HCT116 (cell line): ENCODE data around the gene FAM81A. TPM values are rescaled to one million over a fixed set of nuclear protein-coding genes. Genes with fewer than 3 reads are reported as not detected.
"Not testable (repeated sequence)": the region's sequence is repeated elsewhere in the genome, so short reads cannot be mapped to it uniquely, and the experiment has no call there.

Experiments
- ATAC-seq: fragments of 200-7000 bp; cut with Tn5 transposase; 2 replicates; pipeline ENCODE4 v1.9.1; 2020; ENCODE audit warnings: mild to moderate bottlenecking, moderate library complexity
- BruUV-seq: library from RNA; stranded (reverse); fragments of 400-500 nt; replicated peaks from 2 replicates; lab custom pipeline; 2021; lab: Mats Ljungman, UMichigan
- CTCF ChIA-PET: fragments of 300-600 bp; sonication (Branson Sonifier 250); formaldehyde crosslinking; loops from one replicate; lab custom pipeline; 2021; ENCODE audit warnings: antibody characterized with exemption; lab: Charles Lee
- POLR2A ChIA-PET: fragments of 300-600, 350-600 bp; sonication (Branson Sonifier 250); formaldehyde crosslinking; loops from one replicate; lab custom pipeline; 2021; ENCODE audit warnings: antibody characterized with exemption; lab: Charles Lee
- RAD21 ChIA-PET, 2 experiments: fragments of 300-600 bp; sonication (Branson Sonifier 250); formaldehyde crosslinking; loops; one replicate each; lab custom pipeline; 2023; ENCODE audit warnings: low total read pairs in 2 of 2; ENCODE audit not compliant: uncharacterized antibody in 2 of 2, unreplicated experiment in 2 of 2, low non-redundant PET in 1 of 2; lab: Charles Lee
- DNase-seq: peaks from one replicate; pipeline ENCODE4 v3.0.0-alpha.2; 2010; ENCODE audit warnings: low read depth, low spot score
- H2AFZ ChIP-seq: fragments of 200-600 bp; shearing (Covaris generic), sonication (generic); 2 replicates; pipeline ENCODE4 v1.6.1; 2017; ENCODE audit warnings: low read depth, mixed run types, mixed read lengths, antibody characterized with exemption, low read length; ENCODE audit not compliant: poor library complexity, severe bottlenecking
- H3K27ac ChIP-seq: 2 replicates; pipeline ENCODE4 v1.5.1; 2012; ENCODE audit warnings: low read depth, low read length
- H3K27me3 ChIP-seq: fragments of 200-600 bp; sonication (generic); 2 replicates; pipeline ENCODE4 v1.6.1; 2016; ENCODE audit warnings: mixed run types, low read length, mixed read lengths; ENCODE audit not compliant: insufficient read depth
- H3K36me3 ChIP-seq, 2 experiments: fragments of 200-500 bp in 1 of 2; fragments of 200-600 bp in 1 of 2; sonication (Bioruptor generic) in 1 of 2; sonication (generic) in 1 of 2; 2 replicates each; pipeline versions ENCODE4 v1.5.1 to v1.6.1; 2014 to 2016; ENCODE audit warnings: low read length in 2 of 2, inconsistent platforms in 1 of 2, mixed read lengths in 1 of 2, mixed run types in 1 of 2; ENCODE audit not compliant: insufficient read depth in 2 of 2, control insufficient read depth in 1 of 2
- H3K4me1 ChIP-seq, 2 experiments: fragments of 200-600 bp in 1 of 2; sonication (generic) in 1 of 2; 2 replicates each; pipeline versions ENCODE4 v1.5.1 to v1.6.1; 2012 to 2017; ENCODE audit warnings: low read length in 2 of 2, inconsistent platforms in 1 of 2, mild to moderate bottlenecking in 1 of 2, mixed read lengths in 1 of 2, mixed run types in 1 of 2, moderate library complexity in 1 of 2; ENCODE audit not compliant: insufficient read depth in 2 of 2, control insufficient read depth in 1 of 2
- H3K4me2 ChIP-seq: fragments of 200-600 bp; sonication (generic); 2 replicates; pipeline ENCODE4 v1.6.1; 2017; ENCODE audit warnings: mixed run types, low read length, mixed read lengths
- H3K4me3 ChIP-seq, 2 experiments: fragments of 200-600 bp in 1 of 2; sonication (generic) in 1 of 2; replicated peaks in 1 of 2; 2 replicates each; pipeline ENCODE4 v1.5.1; 2011 to 2016; ENCODE audit warnings: low read length in 2 of 2, control low read depth in 1 of 2, low read depth in 1 of 2, mild to moderate bottlenecking in 1 of 2, mixed read lengths in 1 of 2, mixed run types in 1 of 2
- H3K79me2 ChIP-seq: fragments of 200-600 bp; sonication (generic); 2 replicates; pipeline ENCODE4 v1.6.1; 2017; ENCODE audit warnings: mild to moderate bottlenecking, mixed run types, low read length, moderate library complexity, mixed read lengths; ENCODE audit not compliant: insufficient read depth
- H3K9ac ChIP-seq: fragments of 200-600 bp; sonication (generic); 2 replicates; pipeline ENCODE4 v1.6.1; 2016; ENCODE audit warnings: low read length, mixed read lengths
- H3K9me2 ChIP-seq: fragments of 200-600 bp; sonication (generic), shearing (Covaris generic); 2 replicates; pipeline ENCODE4 v1.6.1; 2017; ENCODE audit warnings: mixed run types, mild to moderate bottlenecking, moderate library complexity; ENCODE audit not compliant: insufficient read depth
- H3K9me3 ChIP-seq, 2 experiments: fragments of 200-500 bp in 1 of 2; fragments of 200-600 bp in 1 of 2; sonication (Bioruptor generic) in 1 of 2; sonication (generic) in 1 of 2; 2 replicates each; pipeline ENCODE4 v1.6.1; 2014 to 2017; ENCODE audit warnings: low read length in 2 of 2, mixed read lengths in 2 of 2, inconsistent platforms in 1 of 2, low read depth in 1 of 2, mild to moderate bottlenecking in 1 of 2, mixed run types in 1 of 2, moderate library complexity in 1 of 2; ENCODE audit not compliant: control insufficient read depth in 1 of 2, insufficient read depth in 1 of 2
- H4K20me1 ChIP-seq: fragments of 200-600 bp; sonication (generic), shearing (Covaris generic); 2 replicates; pipeline ENCODE4 v1.6.1; 2017; ENCODE audit warnings: mixed run types, mild to moderate bottlenecking, moderate library complexity; ENCODE audit not compliant: insufficient read depth
- CEBPB ChIP-seq: IDR thresholded peaks from 2 replicates; pipeline ENCODE4 v1.6.1; 2012; ENCODE audit warnings: low read depth
- REST ChIP-seq: IDR thresholded peaks from 2 replicates; pipeline ENCODE4 v1.6.1; 2012; ENCODE audit warnings: low read depth
- SP1 ChIP-seq: IDR thresholded peaks from 2 replicates; pipeline ENCODE4 v1.6.1; 2012; ENCODE audit warnings: low read depth
- TCF7L2 ChIP-seq: IDR thresholded peaks from 2 replicates; pipeline ENCODE4 v1.7.0; 2011; ENCODE audit warnings: borderline replicate concordance, inconsistent platforms; ENCODE audit not compliant: insufficient read depth, insufficient read length; ENCODE audit errors: extremely low read depth
- intact Hi-C: fragments of 100-400 bp; cut with micrococcal nuclease; formaldehyde crosslinking; loops from 2 replicates; pipeline ENCODE4 v1.10.0; 2022
- total RNA-seq: library from RNA; stranded (reverse); gene quantifications from one replicate; pipeline ENCODE4 v1.2.1, GENCODE V29; 2021; ENCODE audit not compliant: unreplicated experiment
- TF ChIP-seq, protein P1 (sequence below): IDR thresholded peaks from 2 replicates; pipeline ENCODE4 v1.6.1; 2012

FAM81A gene
- total RNA-seq, 1 experiment from 2014 or later, result 6.6 TPM

DNA sequence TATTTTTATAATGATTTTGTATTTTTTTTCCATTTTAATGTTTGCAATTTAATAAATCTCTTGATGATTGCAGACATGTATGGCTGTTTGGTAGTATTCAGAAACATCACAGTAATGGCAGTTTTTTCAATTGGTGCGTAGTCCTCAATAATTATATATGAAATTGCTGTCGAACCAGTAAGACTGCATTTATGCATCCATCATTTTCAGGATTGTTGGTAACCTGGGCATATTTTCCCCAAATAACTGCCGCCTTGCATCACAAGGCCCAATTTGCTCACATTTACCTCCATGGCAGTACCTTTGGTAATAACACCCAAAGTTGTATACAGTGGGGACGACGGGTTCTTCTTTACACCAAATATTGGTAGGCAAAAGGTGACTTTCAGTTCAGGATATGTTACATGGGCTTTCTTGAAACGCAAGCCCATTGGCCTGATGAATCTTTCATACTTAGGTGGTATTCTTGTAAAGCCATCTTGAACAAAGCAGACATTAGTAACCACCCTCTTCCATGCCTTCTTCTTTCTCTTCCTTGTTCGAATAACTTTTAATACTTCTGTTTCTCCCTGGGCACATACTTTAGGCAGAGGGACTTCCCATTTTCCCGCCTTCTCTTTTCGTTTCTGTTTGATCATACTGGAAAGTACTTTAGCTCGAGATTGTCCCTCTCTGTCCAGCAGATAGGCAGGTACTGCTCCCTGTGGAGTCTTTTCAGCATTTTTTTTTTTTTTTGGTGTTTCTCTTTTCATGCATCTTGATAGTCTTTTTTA lies 36.7 kb upstream of the FAM81A start:
- H3K36me3 ChIP-seq, H3K79me2 ChIP-seq, RAD21 ChIA-PET, H3K27ac ChIP-seq, H3K9me2 ChIP-seq, H3K27me3 ChIP-seq, H3K4me2 ChIP-seq, POLR2A ChIA-PET, H3K9ac ChIP-seq, intact Hi-C loops, ATAC-seq, H3K9me3 ChIP-seq, CTCF ChIA-PET, DNase-seq, H4K20me1 ChIP-seq, H2AFZ ChIP-seq, H3K4me1 ChIP-seq, H3K4me3 ChIP-seq, BruUV-seq: not testable (repeated sequence)

DNA sequence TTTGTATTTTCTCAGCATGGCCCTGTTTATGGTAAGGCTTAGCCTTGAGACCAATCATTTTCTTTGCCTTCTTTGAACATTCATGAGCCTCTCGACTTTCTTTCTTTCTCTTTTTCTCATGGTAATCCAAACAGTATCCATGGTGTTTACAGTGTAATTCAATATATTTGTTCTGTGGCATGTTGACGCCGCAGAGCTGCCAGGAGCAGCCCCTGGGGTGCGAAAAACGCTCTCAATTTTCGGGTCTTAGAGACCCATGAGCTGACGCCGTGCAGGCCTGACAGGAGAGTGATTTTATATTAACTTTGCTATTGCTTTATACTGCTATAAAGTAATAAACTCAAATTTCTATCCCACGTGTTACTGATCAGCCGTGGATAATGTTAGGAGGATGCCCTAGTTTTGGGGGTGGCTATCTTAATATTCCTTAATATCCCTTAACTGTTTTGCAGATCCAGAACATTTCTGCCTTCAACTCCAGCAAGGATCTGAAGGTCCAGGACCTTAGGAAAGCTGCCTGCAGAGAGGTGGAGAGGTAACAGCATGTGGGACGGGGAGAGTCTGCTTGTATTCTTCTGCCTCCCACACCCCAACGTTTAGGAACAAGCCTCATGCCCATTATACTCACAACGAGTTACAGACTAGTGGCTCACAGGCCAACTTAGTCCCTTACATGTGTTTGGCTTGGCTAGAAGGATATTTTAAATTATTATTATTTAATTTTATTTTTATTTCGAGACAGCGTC lies 36.0 kb upstream of the FAM81A start:
- ChIA-PET CTCF (no interaction called here), RAD21 (no interaction called here), POLR2A (no interaction called here)
- no peaks in the 10 kb centered on the region for H3K4me1 ChIP-seq
- no peaks in the 10 kb centered on the region for H4K20me1 ChIP-seq
- intact Hi-C loops, result no loop called here
- no TSS peak for BruUV-seq
- DNase-seq (no peak), ATAC-seq (no peak)
- H3K9me3 ChIP-seq, result no peaks in the 10 kb centered on the region
- TF ChIP-seq TCF7L2 (no peak), CEBPB (no peak), REST (no peak), SP1 (no peak)
- TF ChIP-seq, protein P1, sequence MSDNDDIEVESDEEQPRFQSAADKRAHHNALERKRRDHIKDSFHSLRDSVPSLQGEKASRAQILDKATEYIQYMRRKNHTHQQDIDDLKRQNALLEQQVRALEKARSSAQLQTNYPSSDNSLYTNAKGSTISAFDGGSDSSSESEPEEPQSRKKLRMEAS, result no peak
- no peak overlapping the region for H2AFZ ChIP-seq
- no peak overlapping the region for H3K4me3 ChIP-seq
- H3K9ac ChIP-seq, result no peak overlapping the region
- H3K27ac ChIP-seq, result no peak overlapping the region
- H3K27me3 ChIP-seq, result no peaks in the 10 kb centered on the region
- H3K79me2 ChIP-seq, result no peaks in the 10 kb centered on the region
- H3K36me3 ChIP-seq, result no peaks in the 10 kb centered on the region
- H3K4me2 ChIP-seq, result no peak overlapping the region
- no peaks in the 10 kb centered on the region for H3K9me2 ChIP-seq
